GM19099 (cell line): ENCODE results near the gene RNF146.
A peak's percentile ranks its signal among the peaks of the same experiment; 100 is the strongest.

Experiments
- POLR2A ChIP-seq: IDR thresholded peaks from 3 replicates; pipeline ENCODE4 v1.6.1; 2011; ENCODE audit warnings: low read depth; ENCODE audit not compliant: insufficient read length; ENCODE audit errors: extremely low read depth

The RNF146 gene

GRCh38 chr6:127266178-127266891 is at the start of gene RNF146:
Gene RNF146, plus strand, starts transcription at chr6:127266864. Its CDS starts 13,475 bp downstream, at chr6:127280339.
- no peak for TF ChIP-seq POLR2A

DNA sequence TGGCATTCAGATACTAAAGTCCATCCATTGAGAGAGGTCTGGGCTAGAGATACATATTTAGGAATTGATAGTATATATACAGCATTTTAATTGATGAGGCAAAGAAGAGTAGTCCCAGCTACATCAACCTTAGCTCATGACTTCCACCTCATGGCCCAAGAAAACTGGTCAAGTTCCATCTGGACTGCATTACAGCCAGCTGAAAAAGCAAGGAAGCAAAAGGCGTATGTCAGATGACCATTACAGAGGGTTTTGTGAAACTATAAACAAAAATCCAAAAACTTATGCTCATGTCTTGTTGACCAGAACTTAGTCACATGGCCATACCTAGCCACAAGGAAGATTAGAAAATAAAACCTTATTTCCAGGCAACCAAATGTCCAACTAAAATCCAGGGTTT is 46.8 kb upstream of the RNF146 start:
- TF ChIP-seq POLR2A = no peak

- no peak for TF ChIP-seq POLR2A
Measured at GRCh38 chr6:127221201-127221600, 45.5 kb upstream of the RNF146 start.

GRCh38 chr6:127222418-127222817 is 44.2 kb upstream of the RNF146 start:
- TF ChIP-seq POLR2A = no peak

GRCh38 chr6:127225497-127225896 is 41.2 kb upstream of the RNF146 start:
- TF ChIP-seq POLR2A = no peak

GRCh38 chr6:127243501-127243900 is 23.2 kb upstream of the RNF146 start:
- no peak for TF ChIP-seq POLR2A

- no peak for TF ChIP-seq POLR2A
Measured at GRCh38 chr6:127247114-127248096, 19.3 kb upstream of the RNF146 start.

DNA sequence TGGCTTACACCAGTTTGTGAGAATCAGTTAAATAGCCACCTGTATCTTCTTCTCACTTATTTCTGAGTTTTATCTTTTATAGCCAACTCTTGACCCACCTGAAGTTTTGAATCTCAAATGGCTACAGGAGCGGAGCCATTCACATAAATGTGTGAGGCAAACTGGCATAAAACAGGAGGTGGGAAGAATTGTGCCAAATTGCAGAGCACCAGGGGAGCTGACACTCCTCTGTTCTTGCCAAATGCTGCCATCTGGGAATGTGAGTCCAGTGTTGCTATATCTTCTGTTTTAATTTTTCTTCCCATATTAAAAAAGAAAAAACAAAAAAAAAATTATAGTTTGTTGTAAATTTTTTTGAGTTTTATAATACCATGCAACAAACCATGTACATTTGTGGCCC is 17.0 kb upstream of the RNF146 start:
- no peak for TF ChIP-seq POLR2A

GRCh38 chr6:127255286-127255685 is 11.4 kb upstream of the RNF146 start:
- TF ChIP-seq POLR2A = no peak

- no peak for TF ChIP-seq POLR2A
Measured at GRCh38 chr6:127262896-127263295, 3.8 kb upstream of the RNF146 start.

DNA sequence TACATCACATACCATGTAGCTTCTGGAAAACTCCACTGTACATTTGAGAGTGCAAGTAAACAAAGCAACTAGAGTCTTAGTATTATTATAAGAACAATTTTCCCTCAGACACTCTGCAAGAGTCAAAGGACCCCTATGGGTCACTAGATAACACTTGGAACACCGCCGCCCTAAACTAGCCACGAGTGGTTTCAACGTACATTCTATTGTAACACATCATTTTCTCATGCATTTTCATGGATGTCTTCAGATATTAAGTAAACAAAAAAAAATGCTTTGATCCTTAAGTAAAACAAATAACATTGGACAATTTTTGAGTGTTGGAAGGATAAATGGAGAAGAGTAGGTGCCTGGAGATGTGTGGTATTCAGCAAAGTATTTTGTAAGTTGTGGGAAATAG is 3.2 kb upstream of the RNF146 start:
- no peak for TF ChIP-seq POLR2A

- TF ChIP-seq POLR2A = peak; percentile 93
Measured at GRCh38 chr6:127266892-127267645, 405 bp downstream of the RNF146 start.

DNA sequence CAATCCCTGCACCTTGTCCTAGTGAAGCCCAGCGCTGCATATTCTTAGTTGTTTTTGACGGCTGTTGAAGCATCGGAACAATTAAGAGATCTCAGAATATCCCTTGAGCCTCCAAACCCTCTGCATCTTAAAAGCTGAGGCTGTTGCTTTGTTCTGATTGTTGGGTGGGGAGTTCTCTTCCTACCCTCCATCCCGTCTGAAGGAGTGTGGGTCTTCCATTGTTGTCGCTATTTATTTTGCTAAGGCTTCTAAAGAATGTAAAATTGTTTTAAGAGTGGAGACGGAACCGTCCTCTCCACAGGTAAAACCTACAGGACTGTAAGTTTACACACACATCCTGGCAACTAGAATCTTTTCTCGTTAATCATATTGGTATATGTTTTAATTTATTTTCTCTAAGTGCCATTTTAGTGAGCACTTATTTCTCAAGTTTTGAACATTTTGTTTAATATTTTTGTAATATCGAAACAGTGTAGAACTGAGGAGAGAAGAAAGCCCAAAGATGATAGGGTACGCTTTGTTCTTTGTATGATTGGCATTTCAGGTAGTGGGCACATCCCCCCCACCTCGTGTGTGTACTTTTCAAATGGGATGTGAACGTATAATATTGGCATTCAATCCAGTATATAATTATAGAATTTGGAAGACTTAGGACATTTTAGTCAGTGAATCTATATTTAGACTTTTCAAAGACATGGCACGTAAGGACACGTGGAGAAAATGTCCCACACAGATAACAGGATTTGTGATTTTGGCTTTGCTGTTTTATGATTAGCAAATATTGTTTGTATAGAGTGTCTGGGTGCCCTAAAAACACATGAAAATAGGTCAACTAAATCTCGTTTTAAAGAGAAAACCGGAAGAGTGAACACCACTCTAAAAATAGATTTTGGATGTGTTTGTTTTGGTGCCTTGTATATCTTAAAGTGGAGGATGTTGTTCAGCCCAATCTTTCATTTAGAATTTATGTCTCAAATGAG is 1.3 kb downstream of the RNF146 start:
- TF ChIP-seq POLR2A = no peak

DNA sequence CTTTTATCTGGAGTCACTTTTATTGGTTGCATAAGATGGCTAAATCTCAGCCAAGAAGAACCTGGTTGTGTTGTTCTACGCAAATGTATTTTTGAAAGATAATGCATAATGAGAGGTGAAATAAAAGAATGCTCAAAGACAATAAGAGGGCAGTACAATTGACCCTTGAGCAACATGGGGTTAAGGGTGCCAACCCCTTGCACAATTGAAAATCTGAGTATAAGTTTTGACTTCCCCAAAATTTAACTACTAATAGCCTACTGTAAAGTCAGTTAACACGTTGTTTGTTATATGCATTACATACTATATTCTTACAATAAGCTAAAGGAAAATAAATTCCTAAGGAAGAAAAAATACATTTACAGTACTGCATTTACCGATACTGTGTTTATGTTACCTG is 5.9 kb downstream of the RNF146 start:
- TF ChIP-seq POLR2A = no peak
